Measurements from ENCODE around the gene ANAPC16.
"Not testable (repeated sequence)": the region's sequence is repeated elsewhere in the genome, so short reads cannot be mapped to it uniquely, and the experiment has no call there.

ANAPC16 gene

DNA sequence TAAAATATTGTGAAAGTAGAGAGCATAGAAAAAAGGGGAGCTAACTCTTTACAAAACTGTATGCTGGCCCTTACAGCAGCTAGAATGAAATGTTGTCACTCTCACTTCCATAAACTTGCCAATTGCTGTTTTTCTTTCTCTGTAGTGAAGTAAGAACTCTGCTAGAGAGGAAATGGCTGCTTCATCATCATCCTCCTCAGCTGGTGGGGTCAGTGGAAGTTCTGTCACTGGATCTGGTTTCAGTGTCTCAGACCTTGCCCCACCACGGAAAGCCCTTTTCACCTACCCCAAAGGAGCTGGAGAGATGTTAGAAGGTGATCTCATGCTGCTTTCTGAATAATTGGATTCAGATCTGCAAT, 7.9 kb downstream of the ANAPC16 start:
- TF ChIP-seq GLIS3 (CRISPR knock-in tag; IDR thresholded peaks at IDR 0.05): no peak
- TF ChIP-seq RARB (CRISPR knock-in tag; IDR thresholded peaks at IDR 0.05): no peak
- TF ChIP-seq ZFP30 (CRISPR knock-in tag; IDR thresholded peaks at IDR 0.05): no peak
- TF ChIP-seq TCF4 (CRISPR knock-in tag; IDR thresholded peaks at IDR 0.05; ENCODE audit: borderline replicate concordance): no peak
- TF ChIP-seq, protein P1, sequence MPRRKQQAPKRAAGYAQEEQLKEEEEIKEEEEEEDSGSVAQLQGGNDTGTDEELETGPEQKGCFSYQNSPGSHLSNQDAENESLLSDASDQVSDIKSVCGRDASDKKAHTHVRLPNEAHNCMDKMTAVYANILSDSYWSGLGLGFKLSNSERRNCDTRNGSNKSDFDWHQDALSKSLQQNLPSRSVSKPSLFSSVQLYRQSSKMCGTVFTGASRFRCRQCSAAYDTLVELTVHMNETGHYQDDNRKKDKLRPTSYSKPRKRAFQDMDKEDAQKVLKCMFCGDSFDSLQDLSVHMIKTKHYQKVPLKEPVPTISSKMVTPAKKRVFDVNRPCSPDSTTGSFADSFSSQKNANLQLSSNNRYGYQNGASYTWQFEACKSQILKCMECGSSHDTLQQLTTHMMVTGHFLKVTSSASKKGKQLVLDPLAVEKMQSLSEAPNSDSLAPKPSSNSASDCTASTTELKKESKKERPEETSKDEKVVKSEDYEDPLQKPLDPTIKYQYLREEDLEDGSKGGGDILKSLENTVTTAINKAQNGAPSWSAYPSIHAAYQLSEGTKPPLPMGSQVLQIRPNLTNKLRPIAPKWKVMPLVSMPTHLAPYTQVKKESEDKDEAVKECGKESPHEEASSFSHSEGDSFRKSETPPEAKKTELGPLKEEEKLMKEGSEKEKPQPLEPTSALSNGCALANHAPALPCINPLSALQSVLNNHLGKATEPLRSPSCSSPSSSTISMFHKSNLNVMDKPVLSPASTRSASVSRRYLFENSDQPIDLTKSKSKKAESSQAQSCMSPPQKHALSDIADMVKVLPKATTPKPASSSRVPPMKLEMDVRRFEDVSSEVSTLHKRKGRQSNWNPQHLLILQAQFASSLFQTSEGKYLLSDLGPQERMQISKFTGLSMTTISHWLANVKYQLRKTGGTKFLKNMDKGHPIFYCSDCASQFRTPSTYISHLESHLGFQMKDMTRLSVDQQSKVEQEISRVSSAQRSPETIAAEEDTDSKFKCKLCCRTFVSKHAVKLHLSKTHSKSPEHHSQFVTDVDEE (CRISPR knock-in tag; IDR thresholded peaks at IDR 0.05): no peak
- TF ChIP-seq, protein P2, sequence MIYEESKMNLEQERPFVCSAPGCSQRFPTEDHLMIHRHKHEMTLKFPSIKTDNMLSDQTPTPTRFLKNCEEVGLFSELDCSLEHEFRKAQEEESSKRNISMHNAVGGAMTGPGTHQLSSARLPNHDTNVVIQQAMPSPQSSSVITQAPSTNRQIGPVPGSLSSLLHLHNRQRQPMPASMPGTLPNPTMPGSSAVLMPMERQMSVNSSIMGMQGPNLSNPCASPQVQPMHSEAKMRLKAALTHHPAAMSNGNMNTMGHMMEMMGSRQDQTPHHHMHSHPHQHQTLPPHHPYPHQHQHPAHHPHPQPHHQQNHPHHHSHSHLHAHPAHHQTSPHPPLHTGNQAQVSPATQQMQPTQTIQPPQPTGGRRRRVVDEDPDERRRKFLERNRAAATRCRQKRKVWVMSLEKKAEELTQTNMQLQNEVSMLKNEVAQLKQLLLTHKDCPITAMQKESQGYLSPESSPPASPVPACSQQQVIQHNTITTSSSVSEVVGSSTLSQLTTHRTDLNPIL (CRISPR knock-in tag; IDR thresholded peaks at IDR 0.05; ENCODE audit: low read depth): no peak
- TF ChIP-seq ESRRG (CRISPR knock-in tag; IDR thresholded peaks at IDR 0.05): no peak
- TF ChIP-seq SNAI2 (CRISPR knock-in tag; IDR thresholded peaks at IDR 0.05): no peak
- TF ChIP-seq OSR1 (CRISPR knock-in tag; IDR thresholded peaks at IDR 0.05): no peak
- no peak for TF ChIP-seq CSDC2 (CRISPR knock-in tag; IDR thresholded peaks at IDR 0.05)
- no peak for TF ChIP-seq ZC3H10 (CRISPR knock-in tag; IDR thresholded peaks at IDR 0.05)
- no peak for TF ChIP-seq TOX (CRISPR knock-in tag; IDR thresholded peaks at IDR 0.05; ENCODE audit: borderline replicate concordance)
- no peak for TF ChIP-seq PPARA (CRISPR knock-in tag; IDR thresholded peaks at IDR 0.05; ENCODE audit: borderline replicate concordance)
- no peak for TF ChIP-seq ZNF8 (CRISPR knock-in tag; IDR thresholded peaks at IDR 0.05)
- TF ChIP-seq ZFP3 (CRISPR knock-in tag; IDR thresholded peaks at IDR 0.05): no peak
- no peak for ATAC-seq

DNA sequence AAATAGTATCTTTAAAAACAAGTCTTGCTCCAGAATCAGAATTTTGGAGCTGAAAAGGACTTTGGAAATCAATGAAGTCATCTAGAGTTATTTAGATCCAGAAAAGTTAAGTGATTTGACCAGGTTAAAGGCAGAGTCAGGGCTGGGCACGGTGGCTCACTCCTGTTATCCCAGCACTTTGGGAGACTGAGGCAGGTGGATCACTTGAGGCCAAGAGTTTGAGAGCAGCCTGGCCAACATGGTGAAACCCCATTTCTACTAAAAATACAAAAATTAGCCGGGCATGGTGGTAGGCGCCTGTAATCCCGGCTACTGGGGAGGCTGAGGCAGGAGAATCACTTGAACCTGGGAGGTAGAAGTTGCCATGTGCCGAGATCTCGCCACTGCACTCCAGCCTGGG, 8.4 kb downstream of the ANAPC16 start:
- ATAC-seq: not testable (repeated sequence)

DNA sequence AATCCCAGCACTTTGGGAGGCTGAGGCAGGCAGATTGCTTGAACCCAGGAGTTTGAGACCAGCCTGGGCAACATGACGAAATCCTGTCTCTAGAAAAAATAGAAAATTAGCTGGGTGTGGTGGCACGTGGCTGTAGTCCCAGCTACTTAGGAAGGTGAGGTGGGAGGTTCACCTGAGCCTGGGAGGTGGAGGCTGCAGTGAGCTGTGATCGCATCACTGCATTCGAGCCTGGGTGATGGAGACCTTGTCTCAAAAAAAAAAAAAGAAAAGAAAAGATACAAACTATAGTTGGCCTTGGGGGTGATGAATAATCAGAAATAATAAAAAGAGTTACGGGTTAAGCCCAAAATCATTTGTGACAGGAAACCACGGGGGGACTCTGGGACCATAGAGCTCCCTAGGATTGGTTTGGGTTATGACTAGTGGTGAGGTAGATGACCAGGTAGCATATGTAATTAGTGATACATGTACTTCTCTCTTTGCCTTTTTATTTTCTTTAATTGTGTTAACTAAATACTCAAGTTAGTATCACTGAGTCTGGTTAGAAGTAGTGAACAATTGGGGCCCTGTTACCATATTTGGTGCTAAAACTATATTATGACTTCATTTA, 10.7 kb downstream of the ANAPC16 start:
- no peak for ATAC-seq
- TF ChIP-seq ISL1 (CRISPR knock-in tag; IDR thresholded peaks at IDR 0.05) (no peak), ZFP3 (CRISPR knock-in tag; IDR thresholded peaks at IDR 0.05) (no peak), RARB (CRISPR knock-in tag; IDR thresholded peaks at IDR 0.05) (no peak), ZC3H10 (CRISPR knock-in tag; IDR thresholded peaks at IDR 0.05) (no peak), SNAI2 (CRISPR knock-in tag; IDR thresholded peaks at IDR 0.05) (no peak), TOX (CRISPR knock-in tag; IDR thresholded peaks at IDR 0.05; ENCODE audit: borderline replicate concordance) (no peak), ZFP30 (CRISPR knock-in tag; IDR thresholded peaks at IDR 0.05) (no peak), ZNF565 (CRISPR knock-in tag; conservative IDR thresholded peaks at IDR 0.05; ENCODE audit: low read depth) (no peak), TCF4 (CRISPR knock-in tag; IDR thresholded peaks at IDR 0.05; ENCODE audit: borderline replicate concordance) (no peak), ARNTL (CRISPR knock-in tag; IDR thresholded peaks at IDR 0.05; ENCODE audit: borderline replicate concordance, low read depth) (no peak), BACH2 (CRISPR knock-in tag; IDR thresholded peaks at IDR 0.05; ENCODE audit: borderline replicate concordance) (no peak), GLIS3 (CRISPR knock-in tag; IDR thresholded peaks at IDR 0.05) (no peak), ZNF8 (CRISPR knock-in tag; IDR thresholded peaks at IDR 0.05) (no peak), OSR1 (CRISPR knock-in tag; IDR thresholded peaks at IDR 0.05) (no peak), ZNF70 (CRISPR knock-in tag; IDR thresholded peaks at IDR 0.05) (no peak)
- TF ChIP-seq, protein P3, sequence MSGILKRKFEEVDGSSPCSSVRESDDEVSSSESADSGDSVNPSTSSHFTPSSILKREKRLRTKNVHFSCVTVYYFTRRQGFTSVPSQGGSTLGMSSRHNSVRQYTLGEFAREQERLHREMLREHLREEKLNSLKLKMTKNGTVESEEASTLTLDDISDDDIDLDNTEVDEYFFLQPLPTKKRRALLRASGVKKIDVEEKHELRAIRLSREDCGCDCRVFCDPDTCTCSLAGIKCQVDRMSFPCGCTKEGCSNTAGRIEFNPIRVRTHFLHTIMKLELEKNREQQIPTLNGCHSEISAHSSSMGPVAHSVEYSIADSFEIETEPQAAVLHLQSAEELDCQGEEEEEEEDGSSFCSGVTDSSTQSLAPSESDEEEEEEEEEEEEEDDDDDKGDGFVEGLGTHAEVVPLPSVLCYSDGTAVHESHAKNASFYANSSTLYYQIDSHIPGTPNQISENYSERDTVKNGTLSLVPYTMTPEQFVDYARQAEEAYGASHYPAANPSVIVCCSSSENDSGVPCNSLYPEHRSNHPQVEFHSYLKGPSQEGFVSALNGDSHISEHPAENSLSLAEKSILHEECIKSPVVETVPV (CRISPR knock-in tag; IDR thresholded peaks at IDR 0.05): no peak
- TF ChIP-seq, protein P4, sequence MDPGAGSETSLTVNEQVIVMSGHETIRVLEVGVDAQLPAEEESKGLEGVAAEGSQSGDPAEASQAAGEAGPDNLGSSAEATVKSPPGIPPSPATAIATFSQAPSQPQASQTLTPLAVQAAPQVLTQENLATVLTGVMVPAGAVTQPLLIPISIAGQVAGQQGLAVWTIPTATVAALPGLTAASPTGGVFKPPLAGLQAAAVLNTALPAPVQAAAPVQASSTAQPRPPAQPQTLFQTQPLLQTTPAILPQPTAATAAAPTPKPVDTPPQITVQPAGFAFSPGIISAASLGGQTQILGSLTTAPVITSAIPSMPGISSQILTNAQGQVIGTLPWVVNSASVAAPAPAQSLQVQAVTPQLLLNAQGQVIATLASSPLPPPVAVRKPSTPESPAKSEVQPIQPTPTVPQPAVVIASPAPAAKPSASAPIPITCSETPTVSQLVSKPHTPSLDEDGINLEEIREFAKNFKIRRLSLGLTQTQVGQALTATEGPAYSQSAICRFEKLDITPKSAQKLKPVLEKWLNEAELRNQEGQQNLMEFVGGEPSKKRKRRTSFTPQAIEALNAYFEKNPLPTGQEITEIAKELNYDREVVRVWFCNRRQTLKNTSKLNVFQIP (CRISPR knock-in tag; IDR thresholded peaks at IDR 0.05; ENCODE audit: borderline replicate concordance, low read depth): no peak
- TF ChIP-seq, protein P2 (CRISPR knock-in tag; IDR thresholded peaks at IDR 0.05; ENCODE audit: low read depth): no peak
- TF ChIP-seq, protein P5, sequence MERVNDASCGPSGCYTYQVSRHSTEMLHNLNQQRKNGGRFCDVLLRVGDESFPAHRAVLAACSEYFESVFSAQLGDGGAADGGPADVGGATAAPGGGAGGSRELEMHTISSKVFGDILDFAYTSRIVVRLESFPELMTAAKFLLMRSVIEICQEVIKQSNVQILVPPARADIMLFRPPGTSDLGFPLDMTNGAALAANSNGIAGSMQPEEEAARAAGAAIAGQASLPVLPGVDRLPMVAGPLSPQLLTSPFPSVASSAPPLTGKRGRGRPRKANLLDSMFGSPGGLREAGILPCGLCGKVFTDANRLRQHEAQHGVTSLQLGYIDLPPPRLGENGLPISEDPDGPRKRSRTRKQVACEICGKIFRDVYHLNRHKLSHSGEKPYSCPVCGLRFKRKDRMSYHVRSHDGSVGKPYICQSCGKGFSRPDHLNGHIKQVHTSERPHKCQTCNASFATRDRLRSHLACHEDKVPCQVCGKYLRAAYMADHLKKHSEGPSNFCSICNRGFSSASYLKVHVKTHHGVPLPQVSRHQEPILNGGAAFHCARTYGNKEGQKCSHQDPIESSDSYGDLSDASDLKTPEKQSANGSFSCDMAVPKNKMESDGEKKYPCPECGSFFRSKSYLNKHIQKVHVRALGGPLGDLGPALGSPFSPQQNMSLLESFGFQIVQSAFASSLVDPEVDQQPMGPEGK (CRISPR knock-in tag; IDR thresholded peaks at IDR 0.05; ENCODE audit: borderline replicate concordance): no peak

Measured in SK-N-SH treated with all-trans-retinoic acid at 6 μM for 48 hours (cell line).